Fibroblast of lung (primary cell): Measurements from ENCODE around the gene SNX8. TPM values are rescaled to one million over a fixed set of nuclear protein-coding genes. Genes with fewer than 3 reads are reported as not detected.

Experiments
- DNase-seq, 2 donors: peaks; one replicate each; pipeline versions ENCODE4 v3.0.0 to v3.0.0-alpha.2; 2010; ENCODE audit warnings: low read depth in 2 of 2
- H2AFZ ChIP-seq: 2 replicates; pipeline ENCODE4 v1.5.1; 2012; ENCODE audit warnings: low read length, control low read depth, inconsistent platforms
- H3K27ac ChIP-seq: 2 replicates; pipeline ENCODE4 v1.5.1; 2011; ENCODE audit warnings: low read length, control low read depth; ENCODE audit not compliant: insufficient read depth
- H3K27me3 ChIP-seq: 2 replicates; pipeline ENCODE4 v1.5.1; 2011; ENCODE audit warnings: mild to moderate bottlenecking, low read length; ENCODE audit not compliant: control insufficient read depth, insufficient read depth
- H3K36me3 ChIP-seq: 2 replicates; pipeline ENCODE4 v1.5.1; 2011; ENCODE audit warnings: low read length; ENCODE audit not compliant: control insufficient read depth, insufficient read depth
- H3K4me1 ChIP-seq: 2 replicates; pipeline ENCODE4 v1.5.1; 2011; ENCODE audit warnings: low read length; ENCODE audit not compliant: control insufficient read depth, insufficient read depth; ENCODE audit errors: extremely low read depth
- H3K4me2 ChIP-seq: 2 replicates; pipeline ENCODE4 v1.5.1; 2011; ENCODE audit warnings: low read length, control low read depth; ENCODE audit not compliant: insufficient read depth; ENCODE audit errors: extremely low read depth
- H3K4me3 ChIP-seq, 4 experiments: fragments of 200-600 bp in 1 of 4; sonication (generic) in 1 of 4; replicated peaks in 1 of 4; 2 replicates each; pipeline ENCODE4 v1.5.1; 2011 to 2016; ENCODE audit warnings: low read length in 4 of 4, low read depth in 3 of 4, mild to moderate bottlenecking in 3 of 4, control low read depth in 2 of 4, inconsistent platforms in 1 of 4, mixed read lengths in 1 of 4; ENCODE audit not compliant: insufficient read depth in 1 of 4; ENCODE audit errors: control extremely low read depth in 1 of 4
- H3K79me2 ChIP-seq: 2 replicates; pipeline ENCODE4 v1.5.1; 2012; ENCODE audit warnings: mild to moderate bottlenecking, low read length, inconsistent platforms; ENCODE audit not compliant: control insufficient read depth, insufficient read depth
- H3K9ac ChIP-seq: 2 replicates; pipeline ENCODE4 v1.5.1; 2011; ENCODE audit warnings: mild to moderate bottlenecking, low read length, control low read depth; ENCODE audit not compliant: insufficient read depth
- H3K9me3 ChIP-seq: 2 replicates; pipeline ENCODE4 v1.5.1; 2012; ENCODE audit warnings: low read depth, low read length; ENCODE audit not compliant: control insufficient read depth, insufficient read depth
- H4K20me1 ChIP-seq: 2 replicates; pipeline ENCODE4 v1.5.1; 2011; ENCODE audit warnings: low read length; ENCODE audit not compliant: control insufficient read depth, insufficient read depth; ENCODE audit errors: extremely low read depth
- CTCF ChIP-seq, 2 donors: IDR thresholded peaks in 1 of 2; conservative IDR thresholded peaks in 1 of 2; 1 replicate in 1 of 2; 2 replicates in 1 of 2; pipeline ENCODE4 v1.5.1; 2011 to 2012; ENCODE audit warnings: low read length in 2 of 2, control low read depth in 1 of 2, inconsistent platforms in 1 of 2, low read depth in 1 of 2, mild to moderate bottlenecking in 1 of 2
- EZH2 ChIP-seq: IDR thresholded peaks from 2 replicates; pipeline ENCODE4 v1.5.1; 2012; ENCODE audit warnings: low read length, control low read depth, mild to moderate bottlenecking; ENCODE audit errors: missing control alignments
- polyA plus RNA-seq, 2 donors: library from polyadenylated mRNA; depleted of rRNA in 1 of 2; stranded (reverse) in 1 of 2; unstranded in 1 of 2; fragments of >200 nt; gene quantifications; 2 replicates each; pipeline ENCODE4 v1.2.1, GENCODE V29; 2011 to 2012; ENCODE audit warnings: missing spikeins in 1 of 2
- total RNA-seq: library from RNA; depleted of rRNA; stranded (reverse); fragments of >200 nt; gene quantifications from 2 replicates; pipeline ENCODE4 v1.2.1, GENCODE V29; 2014

SNX8 gene
- total and polyA plus RNA-seq, 2 donors (not counting 1 experiment from before 2014, with no cell fraction given) = 13.2 to 27.4 TPM

- H2AFZ ChIP-seq = no peak overlapping the region
Observed at GRCh38 chr7:2354939-2355704, 40.9 kb upstream of the SNX8 start.

GRCh38 chr7:2354186-2354938 is 40.1 kb upstream of the SNX8 start, which contains the start of gene EIF3B:
EIF3B (plus strand) TSS chr7:2354827; CDS start chr7:2354922, 95 bp downstream.
- DNase-seq = peak; percentile 93 to 98
- H3K4me1 ChIP-seq = no peaks in the 10 kb centered on the region
- peak within 1 kb of the TSS; percentile 89 for H2AFZ ChIP-seq
- H3K4me3 ChIP-seq = peak within 1 kb of the TSS; percentile 49 to 92 (median 89)
- no peaks in the 10 kb centered on the region for H3K9me3 ChIP-seq
- no peak for TF ChIP-seq CTCF (conservative IDR thresholded peaks at IDR 0.05 in 1 of 2, IDR thresholded peaks at IDR 0.05 in 1 of 2; ENCODE audit: low read depth in 1 of 2, low read length in 2 of 2)
- no peak for TF ChIP-seq EZH2
- no peaks in the 10 kb centered on the region for H4K20me1 ChIP-seq
- peaks cover 49% of the 10 kb centered on the region for H3K79me2 ChIP-seq
- H3K4me2 ChIP-seq = peak within 1 kb of the TSS; percentile 97
- no peaks in the 10 kb centered on the region for H3K27me3 ChIP-seq
- peaks cover 7% of the 10 kb centered on the region for H3K36me3 ChIP-seq
- peak within 1 kb of the TSS; percentile 91 for H3K9ac ChIP-seq
- H3K27ac ChIP-seq = peak within 1 kb of the TSS; percentile 99

More at GRCh38 chr7:2354939-2355704, 40.9 kb upstream of the SNX8 start:
- no peak for DNase-seq
- peak overlapping the region; percentile 44 to 92 (median 88) for H3K4me3 ChIP-seq
- no peaks in the 10 kb centered on the region for H3K27me3 ChIP-seq
- H4K20me1 ChIP-seq = no peaks in the 10 kb centered on the region
- H3K27ac ChIP-seq = peak overlapping the region; percentile 99
- H3K79me2 ChIP-seq = peaks cover 56% of the 10 kb centered on the region
- H3K9me3 ChIP-seq = no peaks in the 10 kb centered on the region
- TF ChIP-seq CTCF (conservative IDR thresholded peaks at IDR 0.05 in 1 of 2, IDR thresholded peaks at IDR 0.05 in 1 of 2; ENCODE audit: low read depth in 1 of 2, low read length in 2 of 2) (no peak), EZH2 (no peak)
- H3K4me1 ChIP-seq = no peaks in the 10 kb centered on the region
- peak overlapping the region; percentile 97 for H3K4me2 ChIP-seq
- peak overlapping the region; percentile 91 for H3K9ac ChIP-seq
- H3K36me3 ChIP-seq = peaks cover 7% of the 10 kb centered on the region

GRCh38 chr7:2353936-2354185 is 39.6 kb upstream of the SNX8 start:
- Histone ChIP-seq H3K36me3 (peaks cover 5% of the 10 kb centered on the region), H3K4me3 (peak overlapping the region; percentile 49 to 92 (median 89)), H3K79me2 (peaks cover 44% of the 10 kb centered on the region), H4K20me1 (no peaks in the 10 kb centered on the region), H3K9me3 (no peaks in the 10 kb centered on the region), H3K4me2 (peak overlapping the region; percentile 81), H3K27ac (peak overlapping the region; percentile 99), H3K27me3 (no peaks in the 10 kb centered on the region), H2AFZ (peak overlapping the region; percentile 89), H3K9ac (peak overlapping the region; percentile 91), H3K4me1 (no peaks in the 10 kb centered on the region)
- TF ChIP-seq CTCF (conservative IDR thresholded peaks at IDR 0.05 in 1 of 2, IDR thresholded peaks at IDR 0.05 in 1 of 2; ENCODE audit: low read depth in 1 of 2, low read length in 2 of 2) (no peak), EZH2 (no peak)
- peak; percentile 86 to 92 for DNase-seq
